ENCODE data around the gene DTWD2. TPM values are rescaled to one million over a fixed set of nuclear protein-coding genes. Genes with fewer than 3 reads are reported as not detected.
"Not testable (repeated sequence)": the region's sequence is repeated elsewhere in the genome, so short reads cannot be mapped to it uniquely, and the experiment has no call there.

Gene DTWD2
- polyA plus RNA-seq, 1 donor, result 5.9 TPM

GRCh38 chr5:118923295-118924005 is 64.9 kb downstream of the DTWD2 start:
- no peak overlapping the region for H3K27ac ChIP-seq (ENCODE audit: low read length)
- DNase-seq, result no peak
- no peaks in the 10 kb centered on the region for H3K4me1 ChIP-seq (ENCODE audit: control insufficient read depth, insufficient read depth, low read length)
- no peaks in the 10 kb centered on the region for H3K9me3 ChIP-seq (ENCODE audit: control insufficient read depth, low read depth, low read length)
- peaks cover 2% of the 10 kb centered on the region for H3K36me3 ChIP-seq (ENCODE audit: control insufficient read depth, insufficient read depth, low read length)
- no peaks in the 10 kb centered on the region for H3K27me3 ChIP-seq (ENCODE audit: control insufficient read depth, insufficient read depth, low read length)
- WGBS (ENCODE audit: insufficient coverage, low lambda C conversion rate), result 96% methylated on average over 7 of the region's 15 CpGs
- H3K4me3 ChIP-seq (ENCODE audit: low read length), result no peak overlapping the region

- no peak for DNase-seq
- H3K4me3 ChIP-seq (ENCODE audit: low read length), result no peak overlapping the region
These were observed 66.5 kb downstream of the DTWD2 start for GRCh38 chr5:118921866-118922265.

DNA sequence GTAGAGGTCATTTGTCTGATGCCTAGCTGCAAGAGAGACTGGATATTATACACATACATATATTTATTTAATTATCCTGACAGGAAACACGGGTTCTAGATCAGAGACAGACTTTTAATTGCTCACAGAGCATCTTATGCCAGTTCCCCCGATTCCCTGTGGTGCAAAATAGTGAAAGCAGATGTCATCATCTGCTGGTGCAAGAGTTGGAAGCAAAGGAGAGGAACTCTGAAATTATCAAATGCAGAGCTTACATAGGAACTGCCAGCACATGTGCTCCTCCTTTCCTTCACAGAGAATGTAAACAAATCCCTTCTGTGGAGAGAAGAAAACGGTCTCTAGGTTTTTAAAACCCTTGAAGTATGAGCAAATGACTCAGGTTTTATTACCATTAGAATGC is 69.3 kb downstream of the DTWD2 start:
- Histone ChIP-seq H3K36me3 (ENCODE audit: control insufficient read depth, insufficient read depth, low read length) (no peaks in the 10 kb centered on the region), H3K9me3 (ENCODE audit: control insufficient read depth, low read depth, low read length) (no peaks in the 10 kb centered on the region), H3K27me3 (ENCODE audit: control insufficient read depth, insufficient read depth, low read length) (no peaks in the 10 kb centered on the region), H3K4me1 (ENCODE audit: control insufficient read depth, insufficient read depth, low read length) (no peaks in the 10 kb centered on the region), H3K27ac (ENCODE audit: low read length) (no peak overlapping the region), H3K4me3 (ENCODE audit: low read length) (no peak overlapping the region)
- WGBS (ENCODE audit: insufficient coverage, low lambda C conversion rate), result 40% methylated on average over 1 of the region's 3 CpGs
- DNase-seq, result no peak

More at GRCh38 chr5:118921866-118922265, 66.5 kb downstream of the DTWD2 start:
- WGBS (ENCODE audit: insufficient coverage, low lambda C conversion rate), result no CpG with 5 or more reads among the region's 2 CpGs
- Histone ChIP-seq H3K27ac (ENCODE audit: low read length) (no peak overlapping the region), H3K4me1 (ENCODE audit: control insufficient read depth, insufficient read depth, low read length) (no peaks in the 10 kb centered on the region), H3K36me3 (ENCODE audit: control insufficient read depth, insufficient read depth, low read length) (peaks cover 2% of the 10 kb centered on the region), H3K9me3 (ENCODE audit: control insufficient read depth, low read depth, low read length) (no peaks in the 10 kb centered on the region), H3K27me3 (ENCODE audit: control insufficient read depth, insufficient read depth, low read length) (no peaks in the 10 kb centered on the region)

DNA sequence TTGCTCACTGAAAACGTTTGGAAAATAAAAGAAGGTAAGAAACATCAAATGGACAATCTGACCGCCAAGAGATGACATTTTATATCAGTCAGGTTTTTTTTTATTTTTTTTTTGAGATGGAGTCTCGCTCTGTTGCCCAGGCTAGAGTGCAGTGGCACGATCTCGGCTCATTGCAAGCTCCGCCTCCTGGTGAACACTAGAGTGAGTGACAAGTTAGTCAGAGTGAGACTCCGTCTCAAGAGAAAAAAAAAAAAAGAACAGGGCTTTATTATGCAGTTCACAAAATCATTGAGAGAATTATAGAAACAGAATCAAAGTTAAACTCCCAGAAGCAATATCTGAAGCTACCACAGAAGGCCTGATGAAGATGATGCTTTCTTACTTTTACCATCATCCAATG is 70.1 kb downstream of the DTWD2 start:
- Histone ChIP-seq H3K27ac (ENCODE audit: low read length) (no peak overlapping the region), H3K27me3 (ENCODE audit: control insufficient read depth, insufficient read depth, low read length) (no peaks in the 10 kb centered on the region), H3K4me3 (ENCODE audit: low read length) (no peak overlapping the region), H3K9me3 (ENCODE audit: control insufficient read depth, low read depth, low read length) (no peaks in the 10 kb centered on the region), H3K36me3 (ENCODE audit: control insufficient read depth, insufficient read depth, low read length) (no peaks in the 10 kb centered on the region), H3K4me1 (ENCODE audit: control insufficient read depth, insufficient read depth, low read length) (no peaks in the 10 kb centered on the region)
- no peak for DNase-seq
- 100% methylated on average over 3 of the region's 7 CpGs for WGBS (ENCODE audit: insufficient coverage, low lambda C conversion rate)

DNA sequence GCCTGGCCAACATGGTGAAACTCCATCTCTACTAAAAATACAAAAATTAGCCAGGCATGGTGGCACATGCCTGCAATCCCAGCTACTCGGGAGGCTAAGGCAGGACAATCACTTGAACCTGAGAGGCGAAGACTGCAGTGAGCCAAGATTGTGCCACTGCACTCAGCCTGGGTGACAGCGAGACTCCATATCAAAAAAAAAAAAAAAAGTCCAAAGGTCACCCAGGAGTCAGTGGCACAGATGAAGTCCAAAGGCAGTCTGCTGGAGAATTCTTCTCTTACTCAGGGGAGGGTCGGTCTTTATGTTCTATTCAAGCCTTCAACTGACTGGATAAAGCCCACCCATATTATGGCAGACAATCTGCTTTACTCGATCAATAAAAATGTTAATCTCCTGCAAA is 80.8 kb downstream of the DTWD2 start:
- not testable (repeated sequence) for H3K36me3 ChIP-seq (ENCODE audit: control insufficient read depth, insufficient read depth, low read length); H3K4me1 ChIP-seq (ENCODE audit: control insufficient read depth, insufficient read depth, low read length); H3K9me3 ChIP-seq (ENCODE audit: control insufficient read depth, low read depth, low read length); H3K27ac ChIP-seq (ENCODE audit: low read length); H3K27me3 ChIP-seq (ENCODE audit: control insufficient read depth, insufficient read depth, low read length); H3K4me3 ChIP-seq (ENCODE audit: low read length)
- no CpG with 5 or more reads among the region's 5 CpGs for WGBS (ENCODE audit: insufficient coverage, low lambda C conversion rate)
- peak; percentile 3 to 8 for DNase-seq

DNA sequence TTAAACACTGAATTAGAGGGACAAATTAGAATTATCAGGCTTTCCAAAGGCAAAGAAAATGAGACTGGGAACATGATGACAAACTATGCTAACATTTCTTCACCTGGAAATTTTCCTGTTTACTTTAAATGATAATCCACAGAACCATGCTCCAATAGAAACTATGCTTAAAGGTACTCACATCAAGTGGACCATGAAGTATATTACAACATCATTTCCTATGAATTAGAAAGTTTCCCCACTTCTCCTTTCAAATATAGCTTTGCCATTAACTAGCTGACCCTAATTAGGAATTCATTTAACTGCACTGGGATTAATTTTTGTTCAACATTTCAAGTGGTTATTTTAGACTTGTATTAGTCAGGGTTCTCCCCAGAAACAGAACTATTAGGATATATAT is 81.4 kb downstream of the DTWD2 start:
- no peak overlapping the region for H3K4me3 ChIP-seq (ENCODE audit: low read length)
- H3K9me3 ChIP-seq (ENCODE audit: control insufficient read depth, low read depth, low read length), result no peaks in the 10 kb centered on the region
- DNase-seq, result no peak
- H3K27me3 ChIP-seq (ENCODE audit: control insufficient read depth, insufficient read depth, low read length), result no peaks in the 10 kb centered on the region
- no peak overlapping the region for H3K27ac ChIP-seq (ENCODE audit: low read length)
- H3K4me1 ChIP-seq (ENCODE audit: control insufficient read depth, insufficient read depth, low read length), result no peaks in the 10 kb centered on the region
- no peaks in the 10 kb centered on the region for H3K36me3 ChIP-seq (ENCODE audit: control insufficient read depth, insufficient read depth, low read length)

GRCh38 chr5:118905196-118905595 is 83.2 kb downstream of the DTWD2 start:
- Histone ChIP-seq H3K27ac (ENCODE audit: low read length) (no peak overlapping the region), H3K4me3 (ENCODE audit: low read length) (no peak overlapping the region), H3K9me3 (ENCODE audit: control insufficient read depth, low read depth, low read length) (no peaks in the 10 kb centered on the region), H3K4me1 (ENCODE audit: control insufficient read depth, insufficient read depth, low read length) (no peaks in the 10 kb centered on the region), H3K27me3 (ENCODE audit: control insufficient read depth, insufficient read depth, low read length) (no peaks in the 10 kb centered on the region), H3K36me3 (ENCODE audit: control insufficient read depth, insufficient read depth, low read length) (no peaks in the 10 kb centered on the region)
- WGBS (ENCODE audit: insufficient coverage, low lambda C conversion rate), result no CpG with 5 or more reads among the region's 1 CpG
- no peak for DNase-seq

GRCh38 chr5:118902656-118903438 is 85.5 kb downstream of the DTWD2 start:
- no peak overlapping the region for H3K4me3 ChIP-seq (ENCODE audit: low read length)
- no peaks in the 10 kb centered on the region for H3K9me3 ChIP-seq (ENCODE audit: control insufficient read depth, low read depth, low read length)
- DNase-seq, result no peak
- no peak overlapping the region for H3K27ac ChIP-seq (ENCODE audit: low read length)
- H3K36me3 ChIP-seq (ENCODE audit: control insufficient read depth, insufficient read depth, low read length), result no peaks in the 10 kb centered on the region
- H3K27me3 ChIP-seq (ENCODE audit: control insufficient read depth, insufficient read depth, low read length), result no peaks in the 10 kb centered on the region
- no peaks in the 10 kb centered on the region for H3K4me1 ChIP-seq (ENCODE audit: control insufficient read depth, insufficient read depth, low read length)

DNA sequence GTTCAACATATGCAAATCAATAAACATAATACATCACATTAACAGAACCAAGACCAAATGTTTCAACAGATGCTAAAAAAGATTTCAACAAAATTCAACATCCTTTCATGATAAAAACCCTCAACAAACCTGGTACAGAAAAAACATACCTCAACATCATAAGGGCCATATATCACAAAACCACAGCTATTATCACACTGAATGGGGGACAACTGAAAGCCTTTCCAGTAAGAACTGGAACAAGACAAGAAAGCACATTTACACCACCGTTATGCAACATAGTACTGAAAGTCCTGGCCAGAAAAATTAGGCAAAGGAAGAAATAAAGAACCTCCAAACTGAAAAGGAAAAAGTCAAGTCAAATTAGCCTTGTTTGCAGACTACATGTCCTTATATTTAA is 93.6 kb downstream of the DTWD2 start:
- Histone ChIP-seq H3K4me1 (ENCODE audit: control insufficient read depth, insufficient read depth, low read length) (no peaks in the 10 kb centered on the region), H3K36me3 (ENCODE audit: control insufficient read depth, insufficient read depth, low read length) (no peaks in the 10 kb centered on the region), H3K4me3 (ENCODE audit: low read length) (no peak overlapping the region), H3K27ac (ENCODE audit: low read length) (no peak overlapping the region), H3K9me3 (ENCODE audit: control insufficient read depth, low read depth, low read length) (no peaks in the 10 kb centered on the region), H3K27me3 (ENCODE audit: control insufficient read depth, insufficient read depth, low read length) (no peaks in the 10 kb centered on the region)
- no peak for DNase-seq
- 67% methylated on average over 1 of the region's 1 CpG for WGBS (ENCODE audit: insufficient coverage, low lambda C conversion rate)

- no peaks in the 10 kb centered on the region for H3K36me3 ChIP-seq (ENCODE audit: control insufficient read depth, insufficient read depth, low read length)
- no peaks in the 10 kb centered on the region for H3K4me1 ChIP-seq (ENCODE audit: control insufficient read depth, insufficient read depth, low read length)
- H3K27ac ChIP-seq (ENCODE audit: low read length), result no peak overlapping the region
- WGBS (ENCODE audit: insufficient coverage, low lambda C conversion rate), result no CpG with 5 or more reads among the region's 2 CpGs
- H3K9me3 ChIP-seq (ENCODE audit: control insufficient read depth, low read depth, low read length), result no peaks in the 10 kb centered on the region
- no peak for DNase-seq
- H3K4me3 ChIP-seq (ENCODE audit: low read length), result no peak overlapping the region
- H3K27me3 ChIP-seq (ENCODE audit: control insufficient read depth, insufficient read depth, low read length), result no peaks in the 10 kb centered on the region
These were observed 97.1 kb downstream of the DTWD2 start for GRCh38 chr5:118891252-118891651.

DNA sequence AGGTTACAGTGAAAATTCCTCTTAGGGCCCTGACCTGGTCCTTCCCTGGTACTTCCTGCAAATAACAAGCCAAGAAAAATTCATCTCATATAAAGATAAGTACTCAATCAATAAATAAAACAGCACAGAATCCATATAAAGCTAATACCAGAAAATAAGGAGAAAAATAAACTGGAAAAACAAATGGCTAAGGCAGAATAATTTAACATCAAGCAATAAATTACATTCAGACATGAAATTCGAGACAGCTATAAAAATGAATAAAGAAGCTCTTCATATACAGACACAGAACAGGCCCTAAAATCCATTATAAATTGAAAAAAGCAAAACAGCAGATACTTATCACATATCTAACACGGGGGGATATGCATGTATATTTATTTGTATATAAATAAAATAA is 99.2 kb downstream of the DTWD2 start:
- no peaks in the 10 kb centered on the region for H3K4me1 ChIP-seq (ENCODE audit: control insufficient read depth, insufficient read depth, low read length)
- H3K9me3 ChIP-seq (ENCODE audit: control insufficient read depth, low read depth, low read length), result no peaks in the 10 kb centered on the region
- DNase-seq, result no peak
- H3K36me3 ChIP-seq (ENCODE audit: control insufficient read depth, insufficient read depth, low read length), result no peaks in the 10 kb centered on the region
- 100% methylated on average over 1 of the region's 2 CpGs for WGBS (ENCODE audit: insufficient coverage, low lambda C conversion rate)
- no peak overlapping the region for H3K4me3 ChIP-seq (ENCODE audit: low read length)
- no peaks in the 10 kb centered on the region for H3K27me3 ChIP-seq (ENCODE audit: control insufficient read depth, insufficient read depth, low read length)
- H3K27ac ChIP-seq (ENCODE audit: low read length), result no peak overlapping the region

Measured in large intestine (tissue), 3 donors.